HG03139 (cell line): Measurements from ENCODE around the gene RGS11.
"Not testable (repeated sequence)": the region's sequence is repeated elsewhere in the genome, so short reads cannot be mapped to it uniquely, and the experiment has no call there.

Source experiments
- ATAC-seq: cut with Tn5 transposase; IDR thresholded peaks from one replicate; pipeline ENCODE4 v1.9.1; 2021; ENCODE audit not compliant: unreplicated experiment

RGS11 gene

DNA sequence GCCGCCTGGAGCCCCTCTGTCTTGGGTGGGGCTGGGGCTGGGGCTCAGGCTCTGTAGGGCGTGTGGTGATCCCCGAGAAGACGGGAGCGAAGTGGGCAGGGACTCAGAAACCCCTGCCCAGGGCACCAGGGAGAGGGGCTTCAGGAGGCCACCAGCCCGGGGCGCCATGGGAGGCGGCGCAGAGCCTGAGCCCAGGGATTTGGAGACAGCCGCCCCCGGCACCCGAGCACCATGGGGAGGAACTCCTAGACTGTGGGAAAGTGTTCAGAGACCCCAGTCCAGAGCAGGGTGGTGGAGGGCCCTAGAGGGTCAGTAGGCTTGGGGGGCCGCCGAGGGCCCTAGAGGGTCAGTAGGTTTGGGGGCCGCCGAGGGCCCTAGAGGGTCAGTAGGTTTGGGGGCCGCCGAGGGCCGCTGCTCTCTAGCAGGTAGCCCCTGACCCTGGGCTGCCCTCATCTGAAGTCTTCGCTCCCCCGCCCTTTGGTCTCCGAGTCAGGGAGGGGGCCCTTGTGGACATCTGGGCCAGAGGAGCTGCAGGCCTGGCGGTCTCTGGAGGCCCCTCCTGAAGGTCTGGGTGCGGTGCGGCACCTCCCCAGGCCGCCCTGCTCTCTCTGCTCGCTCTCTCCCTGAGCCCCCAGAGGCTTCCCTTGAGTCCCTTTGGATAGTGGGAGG lies 5.4 kb upstream of the RGS11 start:
- ATAC-seq, result no peak

DNA sequence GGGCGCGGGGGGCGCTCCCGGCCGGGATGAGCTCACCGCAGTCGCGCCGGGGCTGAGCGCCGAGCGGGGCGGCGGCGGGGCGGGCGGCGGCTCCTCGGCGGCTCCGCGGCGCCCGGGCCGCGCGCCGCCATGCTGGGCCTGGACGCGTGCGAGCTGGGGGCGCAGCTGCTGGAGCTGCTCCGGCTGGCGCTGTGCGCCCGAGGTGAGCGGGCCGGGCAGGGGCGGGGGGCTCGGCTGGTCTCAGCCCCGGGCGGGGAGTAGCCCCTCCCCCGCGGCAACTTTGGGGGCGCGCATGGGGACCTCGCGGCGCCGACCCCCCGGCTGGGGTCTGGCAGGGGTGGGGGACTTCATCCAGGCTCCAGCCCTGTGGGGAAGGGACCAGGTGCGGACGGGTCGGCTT lies 4.8 kb upstream of the RGS11 start, which contains the start of gene ARHGDIG:
TSS of gene ARHGDIG (plus strand) at position 40 of the 400 bp plus-strand sequence. CDS start at position 130, 90 bp downstream.
- ATAC-seq, result no peak

GRCh38 chr16:280005-280460 lies 4.3 kb upstream of the RGS11 start:
- ATAC-seq, result no peak

DNA sequence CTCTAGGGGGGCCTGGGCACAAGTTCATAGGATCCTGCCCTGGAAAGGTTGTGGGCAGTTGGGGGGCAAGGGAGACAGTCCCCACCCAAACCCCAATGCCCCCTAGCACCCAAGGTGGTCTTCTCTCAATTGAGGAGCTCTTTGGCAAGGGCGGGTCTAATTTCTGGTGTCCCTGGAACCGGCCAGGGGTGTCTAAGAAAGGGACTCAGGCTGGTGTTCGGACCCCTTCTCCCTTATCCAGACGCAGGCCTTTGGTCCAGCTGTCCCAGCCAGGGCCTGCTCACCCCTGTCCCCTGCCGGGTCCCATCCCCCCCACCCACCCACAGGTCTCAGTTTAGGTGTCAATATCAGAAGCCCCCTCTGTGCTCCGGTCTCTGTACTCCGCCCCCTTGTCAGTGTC lies 3.8 kb upstream of the RGS11 start:
- ATAC-seq, result no peak

DNA sequence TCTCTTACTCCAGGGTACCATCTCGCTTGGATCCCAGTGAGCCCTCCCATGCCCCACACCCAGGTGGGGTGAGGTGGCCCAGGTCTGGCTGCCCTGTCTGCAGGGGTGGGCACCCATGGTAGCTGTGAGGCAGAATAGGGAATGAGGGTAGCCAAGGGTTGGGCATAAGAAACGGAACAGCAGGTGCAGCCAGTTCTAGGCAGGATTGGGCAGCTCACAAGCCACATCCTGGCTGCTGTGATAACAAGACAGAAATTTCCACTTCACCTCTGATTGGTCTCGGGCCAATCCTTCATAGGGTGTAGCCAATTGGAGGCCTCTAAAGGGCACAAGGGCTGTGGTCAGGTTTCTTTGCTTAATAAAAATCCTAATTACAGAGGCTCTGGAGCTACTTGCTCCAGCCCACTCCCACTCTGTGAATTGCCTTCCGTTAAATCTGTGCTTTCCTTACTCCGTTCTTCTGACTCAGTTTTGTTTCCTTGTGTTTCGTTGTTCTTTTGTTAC lies 3.2 kb upstream of the RGS11 start:
- no peak for ATAC-seq

- ATAC-seq, result no peak
Observed at GRCh38 chr16:276426-277077, 808 bp upstream of the RGS11 start.

DNA sequence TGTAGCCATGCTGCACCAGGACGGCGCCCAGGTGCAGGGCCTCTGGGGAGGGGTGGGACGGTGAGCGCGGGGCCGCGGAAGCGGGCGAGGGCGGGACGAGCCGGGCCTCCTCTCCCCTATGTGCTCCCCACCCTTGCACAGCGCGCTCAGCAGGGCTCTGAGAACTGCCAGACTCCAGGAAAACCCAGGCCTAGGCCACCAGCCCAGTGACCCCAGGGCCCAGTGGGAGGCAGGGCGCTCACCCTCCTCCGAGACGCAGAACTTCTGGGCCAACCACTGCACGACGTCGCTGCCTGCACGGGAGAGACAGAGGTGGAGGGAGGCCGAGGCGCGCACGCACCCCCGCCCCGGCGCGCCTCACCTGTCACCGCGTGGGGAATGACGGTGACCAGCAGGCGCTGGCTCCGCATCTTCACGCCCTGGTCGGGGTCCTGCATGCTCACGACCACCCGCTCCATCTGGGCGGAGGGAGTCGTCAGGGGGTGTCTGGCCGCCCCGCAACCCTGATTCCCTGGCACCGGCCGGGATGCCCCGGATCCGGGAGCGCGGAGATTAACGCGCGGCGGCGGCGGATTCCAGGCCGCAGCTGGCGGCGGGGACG lies 603 bp downstream of the RGS11 start:
- no peak for ATAC-seq

GRCh38 chr16:273547-274421 lies 2.0 kb downstream of the RGS11 start:
- no peak for ATAC-seq

GRCh38 chr16:272633-273546 lies 2.9 kb downstream of the RGS11 start:
- ATAC-seq, result no peak

DNA sequence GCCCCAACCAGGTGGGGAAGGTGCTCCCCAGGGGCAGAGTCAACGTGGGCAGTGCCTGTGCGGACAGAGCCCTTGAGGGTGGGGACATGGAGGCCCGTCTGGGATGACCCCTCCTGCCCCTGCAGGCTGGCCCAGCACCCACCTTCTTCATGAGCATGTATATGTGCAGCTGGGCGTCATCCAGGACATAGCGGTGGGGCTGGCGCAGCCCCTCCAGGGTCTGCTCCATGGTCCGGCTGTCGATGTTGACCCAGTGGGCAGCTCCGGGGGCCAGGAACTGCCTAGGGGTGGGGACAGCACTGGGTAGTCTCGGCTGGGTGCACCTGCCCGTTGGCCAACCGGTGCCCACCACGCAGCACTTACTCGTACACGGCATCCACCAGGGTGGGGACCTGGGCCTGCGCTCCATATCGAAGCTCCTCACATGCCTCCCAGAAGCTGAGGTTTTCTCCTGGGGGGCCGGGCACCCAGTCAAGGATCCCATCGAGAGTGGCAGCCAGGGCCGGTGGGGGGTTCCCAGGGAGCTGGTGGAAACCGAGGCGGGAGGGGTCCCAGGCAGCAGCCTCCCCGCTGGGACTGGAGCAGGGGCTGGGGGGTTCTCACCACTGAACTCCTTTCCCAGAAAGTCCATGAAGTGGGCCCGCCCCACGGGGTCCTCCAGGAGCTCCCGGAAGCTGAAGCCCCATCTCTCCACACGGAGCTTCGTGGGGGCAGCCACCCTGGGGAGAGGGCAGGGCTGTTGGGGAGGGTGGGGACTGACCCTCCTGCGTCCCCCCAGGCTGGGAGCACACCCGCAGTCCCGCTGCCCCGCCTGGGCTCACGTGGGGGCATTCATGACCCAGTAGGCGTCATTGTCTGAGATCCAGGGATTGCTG lies 5.1 kb downstream of the RGS11 start:
- ATAC-seq, result no peak

GRCh38 chr16:269061-269796 lies 6.5 kb downstream of the RGS11 start:
- no peak for ATAC-seq

DNA sequence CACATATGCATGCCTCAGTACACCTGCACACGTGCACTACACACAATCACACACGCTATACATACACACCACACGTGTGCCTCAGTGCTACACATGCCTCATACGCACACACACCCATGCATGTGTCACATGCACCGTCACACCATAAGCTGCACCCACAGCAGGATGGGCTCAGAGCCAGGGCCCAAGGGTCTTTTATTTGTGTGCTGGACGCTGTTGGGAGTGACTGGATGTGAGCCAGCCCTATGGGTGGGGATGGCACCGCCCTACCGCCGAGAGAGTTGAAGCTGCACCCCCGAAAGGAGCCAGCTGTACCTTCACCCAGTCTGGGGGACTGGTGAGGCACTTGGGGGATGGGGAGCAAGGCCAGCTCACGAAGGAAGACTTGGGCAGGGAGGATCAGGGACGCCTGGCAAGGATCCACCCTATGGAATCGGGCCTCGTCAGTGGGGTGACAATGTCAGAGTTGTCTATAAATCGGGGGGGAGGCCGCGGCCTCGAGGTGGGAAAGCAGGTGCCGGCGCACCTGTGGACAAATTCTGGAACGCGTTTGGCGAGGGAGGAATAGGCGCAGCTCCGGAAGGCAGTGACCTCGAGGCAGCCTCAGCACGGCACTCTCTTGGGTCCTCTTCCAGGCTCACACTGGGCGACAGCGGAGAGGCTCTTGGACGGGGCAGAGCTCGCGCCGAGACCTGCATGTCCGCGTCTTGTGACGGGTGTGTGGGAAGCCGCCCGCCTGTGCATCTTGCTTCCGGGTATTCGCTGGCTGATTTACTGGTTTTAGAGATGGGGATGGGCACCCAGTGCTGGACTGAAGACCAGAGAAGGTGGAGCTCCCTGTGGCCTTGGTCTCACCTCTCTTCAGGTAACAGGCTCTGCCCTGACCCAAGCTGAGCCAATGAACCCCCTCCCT lies 7.3 kb downstream of the RGS11 start:
- no peak for ATAC-seq

- not testable (repeated sequence) for ATAC-seq
Observed at GRCh38 chr16:267562-267961, 8.2 kb downstream of the RGS11 start.

DNA sequence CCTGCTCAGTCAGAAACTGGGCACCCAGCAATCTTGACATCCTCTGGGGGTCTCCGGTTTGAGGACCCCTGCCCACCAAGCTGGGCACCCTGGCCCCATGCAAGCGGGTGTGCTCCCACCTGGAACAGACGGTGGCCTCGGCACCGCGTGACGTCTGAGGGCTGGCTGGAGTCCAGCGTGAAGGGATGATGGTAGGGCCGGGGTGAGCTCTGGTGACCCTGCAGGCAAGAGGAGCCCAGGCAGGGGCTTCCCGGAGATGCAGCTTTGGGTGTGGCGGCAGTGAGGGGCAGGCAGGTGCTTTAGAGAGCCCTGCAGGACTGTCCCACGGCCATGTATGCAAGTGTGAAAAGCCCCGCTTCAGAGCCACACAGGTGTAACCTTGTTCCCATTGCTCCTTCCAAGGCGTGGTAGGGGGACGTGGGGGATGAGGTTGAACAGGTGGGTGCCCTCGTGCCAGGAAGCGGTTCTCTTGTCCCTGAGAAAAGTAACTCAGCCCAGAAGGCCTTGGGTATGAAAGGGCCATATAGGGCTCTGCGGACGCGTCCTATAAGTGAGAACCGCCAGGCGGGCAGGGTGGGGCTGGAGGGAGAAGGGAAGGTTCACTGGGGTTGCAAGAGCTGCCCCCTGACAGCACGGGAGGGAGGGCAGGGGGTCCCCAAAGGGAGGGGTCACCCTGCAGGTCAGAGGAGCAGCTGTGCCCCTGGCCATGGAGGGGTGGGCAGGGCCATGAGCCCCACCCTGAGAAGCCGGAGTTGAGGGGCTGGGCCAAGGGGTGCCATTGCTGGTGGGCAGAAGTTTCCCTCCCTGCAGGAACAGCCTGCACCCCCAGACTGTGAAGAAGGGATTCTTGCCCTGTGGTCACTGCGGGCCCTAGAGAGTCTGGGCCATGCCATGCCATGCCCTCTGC lies 9.2 kb downstream of the RGS11 start:
- no peak for ATAC-seq

GRCh38 chr16:265711-266110 lies 10.0 kb downstream of the RGS11 start:
- no peak for ATAC-seq

- ATAC-seq, result no peak
Observed at GRCh38 chr16:265002-265529, 10.7 kb downstream of the RGS11 start.
